Central memory CD8-positive, alpha-beta T cell (primary cell): ENCODE results near the gene RABEP2.
"Not testable (repeated sequence)": the region's sequence is repeated elsewhere in the genome, so short reads cannot be mapped to it uniquely, and the experiment has no call there.

Experiments used
- ATAC-seq: fragments of 150-1000 bp; cut with Tn5 transposase; replicated peaks from 2 replicates; pipeline ENCODE4 v1.10.0; 2022; ENCODE audit warnings: mild to moderate bottlenecking, moderate FRiP score, moderate number of reproducible peaks; ENCODE audit not compliant: poor library complexity, severe bottlenecking; ENCODE audit errors: extremely low read depth
- DNase-seq, 2 donors: peaks; one replicate each; pipeline ENCODE4 v3.0.0; 2021; ENCODE audit warnings: low spot score in 2 of 2
- H3K27ac Mint-ChIP-seq: one replicate; pipeline ENCODE4 v1.8.0; 2022; ENCODE audit warnings: low read depth, mild to moderate bottlenecking, moderate library complexity, mixed read lengths
- H3K27me3 Mint-ChIP-seq: one replicate; pipeline ENCODE4 v1.8.0; 2022; ENCODE audit warnings: mixed read lengths
- H3K36me3 Mint-ChIP-seq: one replicate; pipeline ENCODE4 v1.8.0; 2022; ENCODE audit warnings: mild to moderate bottlenecking, moderate library complexity, mixed read lengths; ENCODE audit not compliant: insufficient read depth
- H3K4me1 Mint-ChIP-seq: one replicate; pipeline ENCODE4 v1.8.0; 2022; ENCODE audit warnings: mixed read lengths
- H3K4me3 Mint-ChIP-seq: one replicate; pipeline ENCODE4 v1.8.0; 2022; ENCODE audit warnings: mild to moderate bottlenecking, moderate library complexity, mixed read lengths
- H3K9me3 Mint-ChIP-seq: one replicate; pipeline ENCODE4 v1.8.0; 2022; ENCODE audit warnings: mixed read lengths

Gene RABEP2

GRCh38 chr16:28924762-28925385, at the start of gene RABEP2:
TSS of gene RABEP2 (minus strand) at chr16:28925238. CDS start at chr16:28925163, 75 bp downstream.
- no peaks in the 10 kb centered on the region for H3K9me3 Mint-ChIP-seq
- DNase-seq (peak; percentile 95 to 98), ATAC-seq (peak; percentile 83)
- peak within 1 kb of the TSS; percentile 94 for H3K4me3 Mint-ChIP-seq
- H3K27ac Mint-ChIP-seq, result peak within 1 kb of the TSS; percentile 95
- H3K36me3 Mint-ChIP-seq, result peaks cover 19% of the 10 kb centered on the region
- no peaks in the 10 kb centered on the region for H3K27me3 Mint-ChIP-seq
- H3K4me1 Mint-ChIP-seq, result peaks cover 21% of the 10 kb centered on the region

GRCh38 chr16:28974437-28975157, 49.6 kb upstream of the RABEP2 start, which contains the start of gene SPNS1:
TSS of gene SPNS1 (plus strand) at chr16:28974778. CDS start at chr16:28975152, 374 bp downstream.
- no peaks in the 10 kb centered on the region for H3K9me3 Mint-ChIP-seq

DNA sequence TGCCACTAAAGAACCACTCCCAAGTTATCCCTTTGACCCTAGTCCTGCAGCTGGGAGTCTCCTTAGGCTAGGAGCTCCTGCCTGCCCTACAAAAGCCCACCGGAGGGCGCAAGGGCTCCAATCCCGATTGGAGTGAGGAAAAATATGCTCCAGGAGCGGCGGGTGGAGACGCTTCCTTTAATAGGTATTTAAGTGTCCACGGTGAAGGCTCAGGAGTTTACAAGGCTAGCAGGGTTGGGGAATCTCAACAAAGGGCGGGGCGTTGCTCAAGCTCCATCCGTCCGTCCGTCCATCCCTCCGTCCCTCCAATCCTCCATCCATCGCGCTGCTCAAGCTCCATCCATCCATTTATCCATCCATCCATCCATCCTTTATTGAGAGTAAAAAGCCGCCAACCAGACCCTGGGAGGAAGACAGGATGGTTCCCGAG, 49.0 kb upstream of the RABEP2 start:
- H3K36me3 Mint-ChIP-seq, result peaks cover 18% of the 10 kb centered on the region
- no peak for DNase-seq

More at GRCh38 chr16:28974437-28975157, 49.6 kb upstream of the RABEP2 start, which contains the start of gene SPNS1:
- Mint-ChIP-seq H3K27ac (peak within 1 kb of the TSS; percentile 97), H3K4me1 (peaks cover 39% of the 10 kb centered on the region), H3K36me3 (peaks cover 19% of the 10 kb centered on the region), H3K4me3 (peak within 1 kb of the TSS; percentile 92), H3K27me3 (no peaks in the 10 kb centered on the region)
- peak; percentile 80 for DNase-seq
- ATAC-seq, result peak; percentile 91

DNA sequence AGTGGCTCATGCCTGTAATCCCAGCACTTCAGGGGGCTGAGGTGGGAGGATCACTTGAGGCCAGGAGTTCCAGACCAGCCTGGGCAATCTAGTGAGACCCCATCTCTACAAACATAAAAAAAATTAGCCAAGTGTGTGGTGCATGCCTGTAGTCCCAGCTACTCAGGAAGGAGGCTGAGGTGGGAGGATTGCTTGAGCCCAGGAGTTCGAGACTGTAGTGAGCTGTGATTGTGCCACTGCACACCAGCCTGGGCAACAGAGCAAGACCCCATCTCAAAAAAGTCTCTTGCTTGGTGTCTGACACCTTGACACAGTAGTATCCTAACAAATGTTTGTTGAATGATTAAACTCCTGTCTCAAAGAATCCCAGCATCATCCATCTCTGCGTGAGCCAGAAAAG, 44.7 kb upstream of the RABEP2 start:
- not testable (repeated sequence) for ATAC-seq, H3K4me3 Mint-ChIP-seq, H3K9me3 Mint-ChIP-seq, H3K4me1 Mint-ChIP-seq, DNase-seq, H3K27me3 Mint-ChIP-seq, H3K36me3 Mint-ChIP-seq, H3K27ac Mint-ChIP-seq

More for the DNA sequence above, 49.0 kb upstream of the RABEP2 start:
- H3K27me3 Mint-ChIP-seq, result no peaks in the 10 kb centered on the region
- H3K9me3 Mint-ChIP-seq, result no peaks in the 10 kb centered on the region
- H3K27ac Mint-ChIP-seq, result peak overlapping the region; percentile 97
- H3K4me3 Mint-ChIP-seq, result peak overlapping the region; percentile 92
- peak; percentile 10 for ATAC-seq
- H3K4me1 Mint-ChIP-seq, result peaks cover 39% of the 10 kb centered on the region

DNA sequence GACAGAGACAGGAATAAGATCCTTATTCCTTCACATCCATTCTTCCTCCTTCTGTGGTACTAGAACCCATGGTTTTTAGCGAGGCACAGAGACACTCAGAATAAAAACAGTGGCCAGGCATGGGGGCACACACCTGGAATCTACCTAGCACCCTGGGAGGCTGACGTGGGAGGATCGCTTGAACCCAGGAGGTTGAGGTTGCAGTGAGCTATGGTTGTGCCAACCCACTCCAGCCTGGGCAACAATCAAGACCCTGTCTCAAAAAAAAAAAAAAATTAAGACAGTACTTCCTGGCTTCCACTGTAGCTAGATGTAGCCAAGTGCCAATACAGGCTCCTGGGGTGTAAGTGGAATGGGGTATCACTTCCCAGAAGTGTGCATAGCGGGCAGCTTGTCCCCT, 42.1 kb upstream of the RABEP2 start:
- peaks cover 12% of the 10 kb centered on the region for H3K36me3 Mint-ChIP-seq
- no peak for ATAC-seq
- H3K27ac Mint-ChIP-seq, result no peak overlapping the region
- H3K27me3 Mint-ChIP-seq, result no peaks in the 10 kb centered on the region
- H3K4me1 Mint-ChIP-seq, result no peaks in the 10 kb centered on the region
- DNase-seq, result no peak
- no peaks in the 10 kb centered on the region for H3K9me3 Mint-ChIP-seq
- H3K4me3 Mint-ChIP-seq, result no peak overlapping the region

DNA sequence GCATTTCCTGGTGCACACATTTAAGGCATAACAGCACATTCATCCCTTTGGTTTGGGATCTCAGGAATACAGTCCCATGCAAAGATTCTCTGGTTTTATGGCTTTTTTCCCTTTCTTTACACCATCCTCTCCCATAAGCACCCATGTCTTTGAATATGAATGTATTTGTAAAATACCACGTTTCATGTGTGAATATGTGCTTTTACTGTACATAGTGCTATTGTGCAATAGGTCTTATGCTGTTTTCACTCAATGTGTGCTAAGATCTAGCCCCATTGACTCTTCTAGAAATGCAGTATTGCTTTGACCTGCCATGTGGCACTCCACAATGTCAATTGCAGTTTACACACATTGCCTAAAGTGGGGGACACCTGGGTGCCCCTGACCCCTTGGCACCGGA, 39.5 kb upstream of the RABEP2 start:
- Mint-ChIP-seq H3K4me1 (no peaks in the 10 kb centered on the region), H3K27ac (no peak overlapping the region), H3K9me3 (no peaks in the 10 kb centered on the region), H3K27me3 (no peaks in the 10 kb centered on the region), H3K36me3 (peaks cover 26% of the 10 kb centered on the region), H3K4me3 (no peak overlapping the region)
- DNase-seq (no peak), ATAC-seq (no peak)

- Mint-ChIP-seq H3K9me3 (no peaks in the 10 kb centered on the region), H3K27me3 (no peaks in the 10 kb centered on the region), H3K27ac (no peak overlapping the region), H3K4me1 (no peaks in the 10 kb centered on the region), H3K4me3 (no peak overlapping the region), H3K36me3 (peaks cover 29% of the 10 kb centered on the region)
- DNase-seq (no peak), ATAC-seq (no peak)
These were observed 39.0 kb upstream of the RABEP2 start for GRCh38 chr16:28964072-28964471.

DNA sequence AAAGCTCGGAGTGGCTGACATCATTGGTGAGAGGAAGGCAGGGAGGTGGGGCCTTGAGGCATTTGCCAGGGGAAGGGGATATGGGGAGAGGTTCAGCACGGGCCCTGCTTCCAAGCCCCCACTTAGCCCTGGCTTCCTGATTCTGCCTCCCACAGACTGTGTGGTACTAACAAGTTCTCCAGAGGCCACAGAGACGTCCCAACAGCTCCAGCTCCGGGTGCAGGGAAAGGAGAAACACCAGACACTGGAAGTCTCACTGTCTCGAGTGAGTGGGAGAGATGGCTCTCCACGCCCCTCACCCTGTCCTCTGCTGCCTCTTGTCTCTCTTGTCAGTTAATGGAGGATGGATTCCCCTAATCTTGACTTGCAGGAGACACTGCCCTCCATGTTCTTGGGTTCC, 33.8 kb upstream of the RABEP2 start:
- H3K36me3 Mint-ChIP-seq, result peaks cover 51% of the 10 kb centered on the region
- DNase-seq, result no peak

GRCh38 chr16:28958216-28958615, 33.2 kb upstream of the RABEP2 start:
- H3K9me3 Mint-ChIP-seq, result no peaks in the 10 kb centered on the region
- peaks cover 15% of the 10 kb centered on the region for H3K4me1 Mint-ChIP-seq
- DNase-seq (no peak), ATAC-seq (no peak)
- peaks cover 51% of the 10 kb centered on the region for H3K36me3 Mint-ChIP-seq
- H3K27ac Mint-ChIP-seq, result no peak overlapping the region
- no peak overlapping the region for H3K4me3 Mint-ChIP-seq
- no peaks in the 10 kb centered on the region for H3K27me3 Mint-ChIP-seq

More for the DNA sequence above, 33.8 kb upstream of the RABEP2 start:
- no peaks in the 10 kb centered on the region for H3K27me3 Mint-ChIP-seq
- H3K9me3 Mint-ChIP-seq, result no peaks in the 10 kb centered on the region
- peak overlapping the region; percentile 17 for H3K27ac Mint-ChIP-seq
- ATAC-seq, result no peak
- no peak overlapping the region for H3K4me3 Mint-ChIP-seq
- H3K4me1 Mint-ChIP-seq, result peaks cover 12% of the 10 kb centered on the region

DNA sequence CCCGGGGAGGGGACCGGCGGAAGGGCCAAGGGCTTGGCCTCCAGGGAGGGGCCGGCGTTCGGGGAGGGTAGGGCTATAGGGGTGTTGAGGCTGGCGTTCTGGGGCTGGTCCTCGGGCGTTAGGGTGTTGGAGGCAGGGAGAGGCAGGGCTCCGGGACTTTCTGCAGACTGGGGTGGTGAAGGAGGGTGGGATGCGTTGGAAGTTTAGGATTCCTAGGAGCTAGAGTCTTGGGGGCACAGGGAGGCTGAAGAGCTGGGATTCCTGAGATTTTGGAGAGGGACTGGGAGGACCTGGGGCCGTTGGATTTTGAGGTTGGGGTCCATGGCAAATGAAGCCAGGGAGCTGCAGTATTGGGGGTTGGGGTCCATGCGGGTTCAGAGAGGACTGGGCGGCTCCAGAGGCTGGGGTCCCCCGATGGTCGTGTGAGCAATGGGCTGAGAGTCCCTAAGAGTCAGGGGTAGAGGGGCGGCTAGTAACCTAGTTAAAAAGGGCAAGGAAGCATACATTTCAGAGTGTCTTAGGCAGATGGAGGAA, 26.4 kb upstream of the RABEP2 start:
- peaks cover 22% of the 10 kb centered on the region for H3K36me3 Mint-ChIP-seq
- H3K27me3 Mint-ChIP-seq, result no peaks in the 10 kb centered on the region
- H3K9me3 Mint-ChIP-seq, result no peaks in the 10 kb centered on the region
- ATAC-seq (no peak), DNase-seq (no peak)
- peaks cover 33% of the 10 kb centered on the region for H3K4me1 Mint-ChIP-seq
- H3K4me3 Mint-ChIP-seq, result peak overlapping the region; percentile 92
- H3K27ac Mint-ChIP-seq, result peak overlapping the region; percentile 70

DNA sequence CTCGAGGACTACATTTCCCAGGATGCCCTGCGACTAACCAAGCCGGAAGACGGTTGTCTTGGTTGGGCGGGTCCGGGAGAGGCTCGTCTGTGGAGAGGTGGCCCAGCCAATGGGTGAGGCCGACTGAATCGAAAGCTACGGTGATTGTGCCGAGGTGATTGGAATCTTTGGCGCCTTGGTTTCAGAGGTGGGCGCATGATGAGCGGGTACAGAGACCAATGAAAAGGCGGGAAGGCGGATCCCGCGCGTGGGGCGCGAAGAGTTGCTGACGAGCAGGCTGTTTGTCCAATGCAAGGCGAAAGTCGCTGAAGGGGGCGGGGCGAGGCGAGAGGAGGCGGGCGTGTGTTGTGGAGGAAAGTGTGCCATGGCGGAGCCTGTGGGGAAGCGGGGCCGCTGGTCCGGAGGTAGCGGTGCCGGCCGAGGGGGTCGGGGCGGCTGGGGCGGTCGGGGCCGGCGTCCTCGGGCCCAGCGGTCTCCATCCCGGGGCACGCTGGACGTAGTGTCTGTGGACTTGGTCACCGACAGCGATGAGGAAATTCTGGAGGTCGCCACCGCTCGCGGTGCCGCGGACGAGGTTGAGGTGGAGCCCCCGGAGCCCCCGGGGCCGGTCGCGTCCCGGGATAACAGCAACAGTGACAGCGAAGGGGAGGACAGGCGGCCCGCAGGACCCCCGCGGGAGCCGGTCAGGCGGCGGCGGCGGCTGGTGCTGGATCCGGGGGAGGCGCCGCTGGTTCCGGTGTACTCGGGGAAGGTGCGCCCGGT, 25.8 kb upstream of the RABEP2 start, which contains the start of gene NFATC2IP:
TSS of gene NFATC2IP (plus strand) at position 290 of the 762 bp plus-strand sequence. CDS start at position 365, 75 bp downstream.
- Mint-ChIP-seq H3K27ac (peak within 1 kb of the TSS; percentile 70), H3K4me1 (peaks cover 32% of the 10 kb centered on the region), H3K36me3 (peaks cover 19% of the 10 kb centered on the region), H3K4me3 (peak within 1 kb of the TSS; percentile 92), H3K27me3 (no peaks in the 10 kb centered on the region), H3K9me3 (no peaks in the 10 kb centered on the region)
- peak; percentile 99 for ATAC-seq
- peak; percentile 99 to 100 for DNase-seq

DNA sequence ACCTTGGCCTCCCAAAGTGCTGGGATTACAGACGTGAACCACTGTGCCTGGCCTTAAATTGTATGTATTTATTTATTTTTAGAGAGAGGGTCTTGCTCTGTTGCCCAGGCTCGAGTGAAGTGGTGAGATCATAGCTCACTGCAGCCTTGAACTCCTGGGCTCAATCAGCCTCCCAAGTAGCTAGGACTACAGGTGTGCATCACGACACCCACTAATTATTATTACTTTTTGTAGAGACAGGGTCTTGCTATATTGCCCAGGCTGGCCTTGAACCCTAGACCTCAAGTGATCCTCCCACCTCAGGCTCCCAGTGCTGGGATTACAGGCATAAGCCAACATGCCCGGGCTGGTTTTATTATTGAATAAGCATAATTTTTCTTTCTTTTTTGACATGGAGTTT, 21.6 kb upstream of the RABEP2 start:
- peaks cover 20% of the 10 kb centered on the region for H3K4me1 Mint-ChIP-seq
- H3K27ac Mint-ChIP-seq, result no peak overlapping the region
- DNase-seq, result no peak
- H3K36me3 Mint-ChIP-seq, result peaks cover 2% of the 10 kb centered on the region
- no peak overlapping the region for H3K4me3 Mint-ChIP-seq
- H3K9me3 Mint-ChIP-seq, result no peaks in the 10 kb centered on the region
- no peak for ATAC-seq
- no peaks in the 10 kb centered on the region for H3K27me3 Mint-ChIP-seq
